Thoracic aorta (tissue), 2 donors: ENCODE results near the gene RHEX. TPM values are rescaled to one million over a fixed set of nuclear protein-coding genes. Genes with fewer than 3 reads are reported as not detected.

Experiments used
- ATAC-seq: fragments of 150-250 bp; one replicate; pipeline ENCODE4 v1.8.0; 2017; ENCODE audit warnings: low read depth; ENCODE audit not compliant: insufficient number of reproducible peaks, low FRiP score
- DNase-seq: peaks from one replicate; pipeline ENCODE4 v3.0.0-alpha.2; 2020; ENCODE audit warnings: low spot score
- H3K27ac ChIP-seq, 2 donors: fragments of 200-600 bp; sonication (generic); 1 replicate in 1 of 2; 2 replicates in 1 of 2; pipeline ENCODE4 v1.5.1; 2016; ENCODE audit warnings: mild to moderate bottlenecking in 2 of 2, moderate library complexity in 2 of 2
- H3K27me3 ChIP-seq: fragments of 200-600 bp; sonication (generic); replicated peaks from 2 replicates; pipeline ENCODE4 v1.6.0; 2016; ENCODE audit warnings: mild to moderate bottlenecking; ENCODE audit not compliant: insufficient read depth
- H3K36me3 ChIP-seq: fragments of 200-600 bp; sonication (generic); one replicate; pipeline ENCODE4 v1.5.1; 2016
- H3K4me1 ChIP-seq, 2 donors: fragments of 200-600 bp; sonication (generic); 1 replicate in 1 of 2; 2 replicates in 1 of 2; pipeline versions ENCODE4 v1.5.1 to v1.6.0; 2016; ENCODE audit warnings: low read depth in 2 of 2, mild to moderate bottlenecking in 1 of 2; ENCODE audit not compliant: control insufficient read depth in 1 of 2
- H3K4me3 ChIP-seq: fragments of 200-600 bp; sonication (generic); 2 replicates; pipeline ENCODE4 v1.5.1; 2016; ENCODE audit warnings: mild to moderate bottlenecking
- H3K9me3 ChIP-seq: fragments of 200-600 bp; sonication (generic); 2 replicates; pipeline ENCODE4 v1.5.1; 2016
- CTCF ChIP-seq: fragments of 200-600 bp; sonication (generic); IDR thresholded peaks from one replicate; pipeline ENCODE4 v1.5.1; 2019; ENCODE audit warnings: antibody characterized with exemption
- total RNA-seq, 2 donors: library from RNA; depleted of rRNA; stranded (reverse); fragments of >200 nt; gene quantifications; one replicate each; pipeline versions ENCODE4 v1.1.0 to v1.2.3, GENCODE V29; 2016

The RHEX gene
- total RNA-seq, 2 donors from 2014 or later, result 6.1 to 36.7 TPM

GRCh38 chr1:206127336-206127735 lies 74.4 kb downstream of the RHEX start:
- TF ChIP-seq CTCF, result no peak
- no peak for ATAC-seq

GRCh38 chr1:206128196-206128595 lies 75.2 kb downstream of the RHEX start:
- no peak for ATAC-seq
- no peak for DNase-seq
- no peaks in the 10 kb centered on the region for H3K9me3 ChIP-seq
- H3K36me3 ChIP-seq, result no peaks in the 10 kb centered on the region
- H3K27ac ChIP-seq, result no peak overlapping the region
- no peaks in the 10 kb centered on the region for H3K4me1 ChIP-seq
- H3K4me3 ChIP-seq, result no peak overlapping the region
- no peak for TF ChIP-seq CTCF
- H3K27me3 ChIP-seq, result no peaks in the 10 kb centered on the region

More at GRCh38 chr1:206127336-206127735, 74.4 kb downstream of the RHEX start:
- Histone ChIP-seq H3K27ac (no peak overlapping the region), H3K36me3 (no peaks in the 10 kb centered on the region), H3K27me3 (no peaks in the 10 kb centered on the region), H3K4me1 (no peaks in the 10 kb centered on the region), H3K4me3 (no peak overlapping the region), H3K9me3 (no peaks in the 10 kb centered on the region)
- no peak for DNase-seq

- no peak overlapping the region for H3K4me3 ChIP-seq
- no peaks in the 10 kb centered on the region for H3K27me3 ChIP-seq
- H3K4me1 ChIP-seq, result no peaks in the 10 kb centered on the region
- ATAC-seq (no peak), DNase-seq (no peak)
- TF ChIP-seq CTCF, result no peak
- H3K27ac ChIP-seq, result no peak overlapping the region
- no peaks in the 10 kb centered on the region for H3K9me3 ChIP-seq
- H3K36me3 ChIP-seq, result no peaks in the 10 kb centered on the region
These were observed 78.1 kb downstream of the RHEX start for GRCh38 chr1:206131037-206131436.

- TF ChIP-seq CTCF, result no peak
- no peaks in the 10 kb centered on the region for H3K36me3 ChIP-seq
- H3K4me3 ChIP-seq, result no peak overlapping the region
- DNase-seq, result no peak
- H3K4me1 ChIP-seq, result no peaks in the 10 kb centered on the region
- no peak overlapping the region for H3K27ac ChIP-seq
- no peak for ATAC-seq
- no peaks in the 10 kb centered on the region for H3K27me3 ChIP-seq
- H3K9me3 ChIP-seq, result no peaks in the 10 kb centered on the region
These were observed 80.9 kb downstream of the RHEX start for GRCh38 chr1:206133751-206134415.

- Histone ChIP-seq H3K36me3 (no peaks in the 10 kb centered on the region), H3K27ac (no peak overlapping the region), H3K27me3 (no peaks in the 10 kb centered on the region), H3K9me3 (no peaks in the 10 kb centered on the region), H3K4me3 (no peak overlapping the region), H3K4me1 (no peaks in the 10 kb centered on the region)
- TF ChIP-seq CTCF, result no peak
- ATAC-seq (no peak), DNase-seq (no peak)
These were observed 82.3 kb downstream of the RHEX start for GRCh38 chr1:206135248-206135647.
